Common myeloid progenitor, CD34-positive (primary cell): ENCODE results near the gene C1orf105.

ENCODE experiments used
- CTCF ChIA-PET: fragments of 350-600 bp; sonication (Branson Sonifier 250); formaldehyde crosslinking; loops from one replicate; lab custom pipeline; 2021; ENCODE audit warnings: antibody characterized with exemption; lab: Charles Lee
- POLR2A ChIA-PET: fragments of 350-600 bp; sonication (Branson Sonifier 250); formaldehyde crosslinking; loops from one replicate; lab custom pipeline; 2021; ENCODE audit warnings: antibody characterized with exemption; lab: Charles Lee
- DNase-seq, 3 donors: peaks; one replicate each; pipeline versions ENCODE4 v3.0.0 to v3.0.0-alpha.2; 2013
- H3K27ac ChIP-seq, 2 experiments: 1 replicate in 1 of 2; 2 replicates in 1 of 2; pipeline ENCODE4 v1.7.0; 2013; ENCODE audit warnings: inconsistent platforms in 2 of 2, low read length in 2 of 2, mild to moderate bottlenecking in 2 of 2, low read depth in 1 of 2, moderate library complexity in 1 of 2; ENCODE audit not compliant: severe bottlenecking in 2 of 2, insufficient read depth in 1 of 2, poor library complexity in 1 of 2
- H3K27me3 ChIP-seq, 5 experiments: replicated peaks in 2 of 5; 1 replicate in 3 of 5; 2 replicates in 2 of 5; pipeline versions ENCODE4 v1.6.1 to v1.7.0; 2013; ENCODE audit warnings: low read length in 4 of 5, mild to moderate bottlenecking in 2 of 5, moderate library complexity in 2 of 5, inconsistent platforms in 1 of 5; ENCODE audit not compliant: insufficient read depth in 5 of 5, control insufficient read depth in 4 of 5
- H3K36me3 ChIP-seq, 4 experiments: 1 replicate in 2 of 4; 2 replicates in 2 of 4; pipeline versions ENCODE4 v1.6.1 to v1.7.0; 2013; ENCODE audit warnings: low read length in 3 of 4, control low read depth in 1 of 4, mild to moderate bottlenecking in 1 of 4; ENCODE audit not compliant: control insufficient read depth in 4 of 4, insufficient read depth in 4 of 4
- H3K4me1 ChIP-seq, 4 experiments: 1 replicate in 3 of 4; 2 replicates in 1 of 4; pipeline versions ENCODE4 v1.6.1 to v1.7.1; 2013; ENCODE audit warnings: low read length in 3 of 4, mild to moderate bottlenecking in 3 of 4, control low read depth in 1 of 4, inconsistent platforms in 1 of 4, moderate library complexity in 1 of 4; ENCODE audit not compliant: control insufficient read depth in 4 of 4, insufficient read depth in 4 of 4; ENCODE audit errors: control extremely low read depth in 1 of 4
- H3K4me3 ChIP-seq, 7 experiments: 1 replicate in 4 of 7; 2 replicates in 3 of 7; pipeline versions ENCODE4 v1.5.1 to v1.7.0; 2013; ENCODE audit warnings: mild to moderate bottlenecking in 7 of 7, low read length in 6 of 7, moderate library complexity in 6 of 7, inconsistent platforms in 2 of 7, low read depth in 2 of 7, control low read depth in 1 of 7; ENCODE audit not compliant: insufficient read depth in 4 of 7, control insufficient read depth in 1 of 7; ENCODE audit errors: extremely low read depth in 1 of 7
- H3K9me3 ChIP-seq, 5 experiments: 1 replicate in 4 of 5; 2 replicates in 1 of 5; pipeline versions ENCODE4 v1.6.1 to v1.7.1; 2013; ENCODE audit warnings: low read length in 4 of 5, mild to moderate bottlenecking in 2 of 5, inconsistent platforms in 1 of 5, low read depth in 1 of 5, moderate library complexity in 1 of 5; ENCODE audit not compliant: control insufficient read depth in 4 of 5, insufficient read depth in 2 of 5; ENCODE audit errors: control extremely low read depth in 1 of 5
- WGBS: methylation state at CpG from one replicate; pipeline ENCODE4 v1.1.5; 2013; ENCODE audit not compliant: insufficient coverage; 5-methylcytosine and 5-hydroxymethylcytosine counted together

C1orf105 gene

GRCh38 chr1:172380441-172381244, 39.8 kb upstream of the C1orf105 start:
- 0% methylated on average over 2 of the region's 6 CpGs for WGBS
- Histone ChIP-seq H3K27me3 (no peaks in the 10 kb centered on the region), H3K4me1 (peaks cover 10 to 27% (median 20%) of the 10 kb centered on the region in 4 experiments), H3K27ac (peak overlapping the region; percentile 44 to 55), H3K36me3 (no peaks in the 10 kb centered on the region), H3K9me3 (no peaks in the 10 kb centered on the region), H3K4me3 (peak overlapping the region in 5 of 7 experiments; percentile 8 to 60 (median 29))
- POLR2A ChIA-PET, result interaction anchor here (0.6 kb wide), 1 partner anchor 37 kb away, joined by 3 read pairs; no protein-coding TSS in a partner anchor
- peak; percentile 32 to 76 (median 66) for DNase-seq
- CTCF ChIA-PET, result interaction anchor here (1.2 to 1.9 kb wide), 2 partner anchors 12 to 22 kb away, joined by 3 to 4 read pairs; no protein-coding TSS in a partner anchor

GRCh38 chr1:172381946-172382345, 38.5 kb upstream of the C1orf105 start:
- no peak overlapping the region for H3K4me3 ChIP-seq
- no peak for DNase-seq
- POLR2A ChIA-PET, result no interaction called here

GRCh38 chr1:172382406-172382805, 38.1 kb upstream of the C1orf105 start:
- peaks cover 3 to 22% (median 18%) of the 10 kb centered on the region in 4 experiments for H3K4me1 ChIP-seq
- ChIA-PET POLR2A (no interaction called here), CTCF (interaction anchor here (0.7 to 1.4 kb wide), 2 partner anchors 17 to 18 kb away, joined by 3 to 5 read pairs; no protein-coding TSS in a partner anchor)
- no peak overlapping the region for H3K4me3 ChIP-seq
- no peaks in the 10 kb centered on the region for H3K27me3 ChIP-seq
- no CpG with 5 or more reads among the region's 1 CpG for WGBS
- no peak for DNase-seq
- no peaks in the 10 kb centered on the region for H3K9me3 ChIP-seq
- no peaks in the 10 kb centered on the region for H3K36me3 ChIP-seq
- H3K27ac ChIP-seq, result no peak overlapping the region

More at GRCh38 chr1:172381946-172382345, 38.5 kb upstream of the C1orf105 start:
- Histone ChIP-seq H3K4me1 (peaks cover 3 to 22% (median 18%) of the 10 kb centered on the region in 4 experiments), H3K9me3 (no peaks in the 10 kb centered on the region), H3K27me3 (no peaks in the 10 kb centered on the region), H3K36me3 (no peaks in the 10 kb centered on the region), H3K27ac (no peak overlapping the region)
- 79% methylated on average over 2 of the region's 2 CpGs for WGBS
- CTCF ChIA-PET, result interaction anchor here (0.7 to 1.4 kb wide), 2 partner anchors 17 to 19 kb away, joined by 3 to 5 read pairs; no protein-coding TSS in a partner anchor

GRCh38 chr1:172382990-172383389, 37.5 kb upstream of the C1orf105 start:
- H3K27me3 ChIP-seq, result no peaks in the 10 kb centered on the region
- POLR2A ChIA-PET, result no interaction called here
- H3K27ac ChIP-seq, result no peak overlapping the region
- CTCF ChIA-PET, result interaction anchor here (1.4 kb wide), 1 partner anchor 18 kb away, joined by 5 read pairs; no protein-coding TSS in a partner anchor
- peaks cover 3 to 22% (median 18%) of the 10 kb centered on the region in 4 experiments for H3K4me1 ChIP-seq
- H3K36me3 ChIP-seq, result no peaks in the 10 kb centered on the region
- peak overlapping the region in 1 of 7 experiments; percentile 1 for H3K4me3 ChIP-seq
- no peaks in the 10 kb centered on the region for H3K9me3 ChIP-seq
- DNase-seq, result peak in 2 of 3 donors; percentile 6 to 13
- 100% methylated on average over 1 of the region's 4 CpGs for WGBS

GRCh38 chr1:172383536-172383935, 36.9 kb upstream of the C1orf105 start:
- peak overlapping the region in 2 of 7 experiments; percentile 1 to 23 for H3K4me3 ChIP-seq
- H3K4me1 ChIP-seq, result peaks cover 3 to 22% (median 18%) of the 10 kb centered on the region in 4 experiments
- no peaks in the 10 kb centered on the region for H3K9me3 ChIP-seq
- ChIA-PET POLR2A (no interaction called here), CTCF (no interaction called here)
- WGBS, result 33% methylated on average over 1 of the region's 3 CpGs
- H3K27me3 ChIP-seq, result no peaks in the 10 kb centered on the region
- peak in 2 of 3 donors; percentile 5 to 9 for DNase-seq
- no peaks in the 10 kb centered on the region for H3K36me3 ChIP-seq
- H3K27ac ChIP-seq, result no peak overlapping the region

- no peaks in the 10 kb centered on the region for H3K36me3 ChIP-seq
- ChIA-PET POLR2A (no interaction called here), CTCF (interaction anchor here (1.2 kb wide), 1 partner anchor 382 kb away, joined by 3 read pairs; no protein-coding TSS in a partner anchor)
- H3K9me3 ChIP-seq, result no peaks in the 10 kb centered on the region
- no peak overlapping the region for H3K4me3 ChIP-seq
- no peak for DNase-seq
- H3K4me1 ChIP-seq, result peaks cover 3 to 22% (median 18%) of the 10 kb centered on the region in 4 experiments
- no CpG with 5 or more reads among the region's 1 CpG for WGBS
- H3K27me3 ChIP-seq, result no peaks in the 10 kb centered on the region
- H3K27ac ChIP-seq, result no peak overlapping the region
Measured at GRCh38 chr1:172384656-172385055, 35.8 kb upstream of the C1orf105 start.

- POLR2A ChIA-PET, result no interaction called here
- Histone ChIP-seq H3K36me3 (no peaks in the 10 kb centered on the region), H3K4me3 (no peak overlapping the region), H3K27ac (no peak overlapping the region), H3K9me3 (no peaks in the 10 kb centered on the region), H3K27me3 (no peaks in the 10 kb centered on the region), H3K4me1 (peaks cover 3 to 11% (median 7%) of the 10 kb centered on the region in 4 experiments)
- DNase-seq, result no peak
- CTCF ChIA-PET, result interaction anchor here (0.6 to 1.3 kb wide), 2 partner anchors 57 to 66 kb away, joined by 3 to 4 read pairs; partner anchors contain the start of gene PIGC
- WGBS, result no CpG with 5 or more reads among the region's 2 CpGs
Measured at GRCh38 chr1:172386046-172386445, 34.4 kb upstream of the C1orf105 start.
